ENCODE data around the gene PPP6R2.

GRCh38 chr22:50445880-50446707 lies 103.0 kb downstream of the PPP6R2 start:
- TF ChIP-seq, protein P1, sequence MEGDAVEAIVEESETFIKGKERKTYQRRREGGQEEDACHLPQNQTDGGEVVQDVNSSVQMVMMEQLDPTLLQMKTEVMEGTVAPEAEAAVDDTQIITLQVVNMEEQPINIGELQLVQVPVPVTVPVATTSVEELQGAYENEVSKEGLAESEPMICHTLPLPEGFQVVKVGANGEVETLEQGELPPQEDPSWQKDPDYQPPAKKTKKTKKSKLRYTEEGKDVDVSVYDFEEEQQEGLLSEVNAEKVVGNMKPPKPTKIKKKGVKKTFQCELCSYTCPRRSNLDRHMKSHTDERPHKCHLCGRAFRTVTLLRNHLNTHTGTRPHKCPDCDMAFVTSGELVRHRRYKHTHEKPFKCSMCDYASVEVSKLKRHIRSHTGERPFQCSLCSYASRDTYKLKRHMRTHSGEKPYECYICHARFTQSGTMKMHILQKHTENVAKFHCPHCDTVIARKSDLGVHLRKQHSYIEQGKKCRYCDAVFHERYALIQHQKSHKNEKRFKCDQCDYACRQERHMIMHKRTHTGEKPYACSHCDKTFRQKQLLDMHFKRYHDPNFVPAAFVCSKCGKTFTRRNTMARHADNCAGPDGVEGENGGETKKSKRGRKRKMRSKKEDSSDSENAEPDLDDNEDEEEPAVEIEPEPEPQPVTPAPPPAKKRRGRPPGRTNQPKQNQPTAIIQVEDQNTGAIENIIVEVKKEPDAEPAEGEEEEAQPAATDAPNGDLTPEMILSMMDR (IDR thresholded peaks at IDR 0.05), result no peak
- no peak for TF ChIP-seq POLR2A (IDR thresholded peaks at IDR 0.05)
